Karpas-422 (cell line): ENCODE results near the gene ZNF385D. TPM values are rescaled to one million over a fixed set of nuclear protein-coding genes. Genes with fewer than 3 reads are reported as not detected.

Experiments
- DNase-seq: peaks from one replicate; pipeline ENCODE4 v3.0.0-alpha.2; 2015
- H2AFZ ChIP-seq: fragments of 200-600 bp; sonication (generic); 2 replicates; pipeline ENCODE4 v1.6.1; 2014; ENCODE audit warnings: antibody characterized with exemption, low read length, mixed read lengths
- H3K27ac ChIP-seq: fragments of 200-600 bp; sonication (generic); 2 replicates; pipeline ENCODE4 v1.5.1; 2014; ENCODE audit warnings: mild to moderate bottlenecking, low read length, moderate library complexity
- H3K27me3 ChIP-seq: fragments of 200-600 bp; sonication (generic); 2 replicates; pipeline ENCODE4 v1.6.1; 2014; ENCODE audit warnings: low read length, mixed read lengths
- H3K36me3 ChIP-seq: fragments of 200-600 bp; sonication (generic); 2 replicates; pipeline ENCODE4 v1.6.1; 2014; ENCODE audit warnings: low read length, mixed read lengths; ENCODE audit not compliant: insufficient read depth
- H3K4me1 ChIP-seq: fragments of 200-600 bp; sonication (generic); 2 replicates; pipeline ENCODE4 v1.6.1; 2014; ENCODE audit warnings: mild to moderate bottlenecking, low read length, mixed read lengths
- H3K4me2 ChIP-seq: fragments of 200-600 bp; sonication (generic); 2 replicates; pipeline ENCODE4 v1.6.1; 2014; ENCODE audit warnings: low read length, low read depth, mild to moderate bottlenecking; ENCODE audit not compliant: poor library complexity, severe bottlenecking
- H3K4me3 ChIP-seq: fragments of 200-600 bp; sonication (generic); 2 replicates; pipeline ENCODE4 v1.5.1; 2014; ENCODE audit warnings: mild to moderate bottlenecking, antibody characterized with exemption, low read length, mixed read lengths
- H3K79me2 ChIP-seq: fragments of 200-600 bp; sonication (generic); 2 replicates; pipeline ENCODE4 v1.6.1; 2014; ENCODE audit warnings: mild to moderate bottlenecking, low read length, mixed read lengths
- H3K9ac ChIP-seq: fragments of 200-600 bp; sonication (generic); 2 replicates; pipeline ENCODE4 v1.6.0; 2014; ENCODE audit warnings: low read length
- H3K9me2 ChIP-seq: fragments of 200-600 bp; sonication (generic), shearing (Covaris generic); replicated peaks from 2 replicates; pipeline ENCODE4 v1.6.0; 2014; ENCODE audit warnings: mild to moderate bottlenecking, low read length, moderate library complexity; ENCODE audit not compliant: insufficient read depth
- H3K9me3 ChIP-seq: fragments of 300-700, 200-600 bp; sonication (generic); 2 replicates; pipeline ENCODE4 v1.6.1; 2014; ENCODE audit warnings: low read length, mixed read lengths
- H4K20me1 ChIP-seq: fragments of 200-600 bp; sonication (generic); 2 replicates; pipeline ENCODE4 v1.6.1; 2014; ENCODE audit warnings: mild to moderate bottlenecking, antibody characterized with exemption, low read length, low read depth; ENCODE audit not compliant: insufficient read depth
- total RNA-seq: library from RNA; depleted of rRNA; stranded (reverse); fragments of >200 nt; shearing (Covaris generic); gene quantifications from 2 replicates; pipeline ENCODE4 v1.2.3, GENCODE V29; 2014; ENCODE audit warnings: low replicate concordance

ZNF385D gene
- total RNA-seq, 1 experiment from 2014 or later = not detected

DNA sequence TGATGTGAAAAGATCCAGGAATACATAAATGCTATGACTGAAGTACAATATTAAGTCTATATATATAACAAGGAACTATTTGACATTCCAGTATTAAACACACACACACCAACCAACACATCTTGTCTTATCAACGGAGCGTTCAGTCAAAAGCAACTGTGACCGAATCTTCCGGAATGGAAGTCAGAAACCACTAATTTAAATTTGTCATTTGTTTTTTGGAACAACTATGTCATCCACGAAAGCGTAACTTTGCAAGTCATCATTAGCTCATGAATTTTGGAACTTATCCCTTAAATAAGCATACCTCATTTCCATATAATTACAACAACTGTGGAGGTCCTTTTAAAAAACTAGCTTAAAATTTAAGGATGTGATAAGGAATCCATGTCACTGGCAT is 5.0 kb downstream of the ZNF385D start:
- no peak overlapping the region for H2AFZ ChIP-seq
- H3K9me3 ChIP-seq = no peaks in the 10 kb centered on the region
- no peak overlapping the region for H3K4me3 ChIP-seq
- H3K4me1 ChIP-seq = no peaks in the 10 kb centered on the region
- no peak overlapping the region for H3K9ac ChIP-seq
- no peaks in the 10 kb centered on the region for H4K20me1 ChIP-seq
- no peak for DNase-seq
- H3K4me2 ChIP-seq = no peak overlapping the region
- H3K79me2 ChIP-seq = no peaks in the 10 kb centered on the region
- H3K27me3 ChIP-seq = no peaks in the 10 kb centered on the region
- no peak overlapping the region for H3K27ac ChIP-seq
- no peaks in the 10 kb centered on the region for H3K9me2 ChIP-seq
- no peaks in the 10 kb centered on the region for H3K36me3 ChIP-seq

DNA sequence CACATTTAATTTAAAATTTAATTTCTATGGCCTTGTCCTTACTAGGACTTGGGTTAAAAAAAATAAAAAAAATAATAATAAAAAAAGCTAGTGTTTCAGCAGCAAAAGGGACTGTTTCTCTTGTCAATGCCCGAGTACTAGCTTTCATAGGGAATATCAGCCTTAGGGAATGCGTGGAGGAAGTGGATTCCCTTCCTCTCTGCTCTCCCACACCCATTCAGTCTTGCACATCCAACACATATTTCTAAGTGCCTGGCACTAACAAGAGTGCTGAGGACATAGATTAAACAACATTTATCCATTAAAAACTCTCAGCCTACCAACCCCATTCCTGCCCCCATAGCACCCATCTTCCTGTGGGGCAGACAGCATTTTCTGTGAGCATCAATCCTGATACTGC is 6.2 kb downstream of the ZNF385D start:
- no peak for DNase-seq
- H3K9me3 ChIP-seq = no peaks in the 10 kb centered on the region
- no peaks in the 10 kb centered on the region for H3K27me3 ChIP-seq
- no peak overlapping the region for H2AFZ ChIP-seq
- no peaks in the 10 kb centered on the region for H3K4me1 ChIP-seq
- no peaks in the 10 kb centered on the region for H4K20me1 ChIP-seq
- H3K36me3 ChIP-seq = no peaks in the 10 kb centered on the region
- no peak overlapping the region for H3K9ac ChIP-seq
- H3K4me2 ChIP-seq = no peak overlapping the region
- no peaks in the 10 kb centered on the region for H3K9me2 ChIP-seq
- H3K79me2 ChIP-seq = no peaks in the 10 kb centered on the region
- no peak overlapping the region for H3K4me3 ChIP-seq
- no peak overlapping the region for H3K27ac ChIP-seq

DNA sequence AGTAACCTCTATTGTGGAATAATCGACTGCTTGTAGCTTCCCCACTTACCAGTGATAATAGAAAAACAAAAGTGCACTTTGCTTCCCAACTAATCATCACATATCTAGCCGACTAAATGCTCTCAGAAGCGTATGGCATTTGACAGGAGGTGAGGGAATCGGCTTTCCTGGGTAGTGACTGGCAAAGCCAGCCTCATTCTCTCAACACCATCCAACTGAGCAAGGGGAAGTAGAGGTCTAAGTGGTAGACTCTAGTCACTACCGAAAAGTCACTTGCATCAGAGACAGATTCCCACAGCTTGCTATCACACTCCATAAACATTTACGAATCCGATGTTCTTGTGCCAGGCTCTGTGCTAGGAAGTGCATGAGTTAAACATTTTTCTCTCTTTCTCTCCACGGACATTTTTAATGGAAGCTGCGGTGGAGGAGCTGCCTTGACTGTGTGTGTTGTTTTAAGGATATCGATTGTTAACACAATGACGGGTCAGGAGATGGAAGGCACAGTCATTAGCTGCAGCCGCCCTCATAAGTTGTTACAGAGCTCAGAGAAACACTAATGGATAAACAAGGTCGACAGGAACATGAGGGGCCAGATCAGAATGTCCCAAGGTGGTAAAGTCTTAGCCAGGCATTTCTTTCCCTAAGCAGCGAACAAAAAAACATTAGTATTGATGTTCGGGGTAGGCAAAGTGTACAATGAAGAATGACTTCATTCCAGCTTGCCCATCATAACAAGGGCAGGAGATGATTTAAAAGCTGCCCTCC is 11.9 kb downstream of the ZNF385D start:
- Histone ChIP-seq H3K4me1 (no peaks in the 10 kb centered on the region), H3K9me3 (no peaks in the 10 kb centered on the region; the same call in none of the 2 replicates), H3K27me3 (no peaks in the 10 kb centered on the region), H3K9me2 (no peaks in the 10 kb centered on the region), H4K20me1 (no peaks in the 10 kb centered on the region), H3K4me3 (no peak overlapping the region), H3K27ac (no peak overlapping the region), H3K4me2 (no peak overlapping the region), H2AFZ (no peak overlapping the region), H3K9ac (no peak overlapping the region), H3K36me3 (no peaks in the 10 kb centered on the region), H3K79me2 (no peaks in the 10 kb centered on the region)
- no peak for DNase-seq

DNA sequence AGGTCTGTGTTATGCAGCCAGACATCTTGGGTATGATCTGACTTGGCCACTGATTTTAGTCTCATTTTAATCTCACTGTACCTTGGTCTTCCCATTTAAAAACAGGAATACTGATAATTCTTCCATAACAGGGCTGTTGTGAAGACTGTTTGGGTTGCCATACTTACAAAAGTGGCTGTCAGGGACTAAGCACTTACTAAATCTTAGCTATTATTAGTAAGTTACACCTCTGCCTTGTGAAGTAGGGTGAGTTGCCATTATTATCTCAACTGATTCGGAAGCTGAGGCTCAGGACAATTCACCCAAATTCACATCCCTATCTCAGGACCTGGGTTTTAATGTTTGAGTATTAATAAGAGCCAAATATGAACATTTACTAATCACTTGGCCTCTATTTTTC is 12.7 kb downstream of the ZNF385D start:
- H3K36me3 ChIP-seq = no peaks in the 10 kb centered on the region
- H3K27me3 ChIP-seq = no peaks in the 10 kb centered on the region
- no peak overlapping the region for H3K27ac ChIP-seq
- H3K9me2 ChIP-seq = no peaks in the 10 kb centered on the region
- no peaks in the 10 kb centered on the region; the same call in none of the 2 replicates for H3K9me3 ChIP-seq
- no peaks in the 10 kb centered on the region for H4K20me1 ChIP-seq
- H3K4me1 ChIP-seq = no peaks in the 10 kb centered on the region
- H3K9ac ChIP-seq = no peak overlapping the region
- H3K4me3 ChIP-seq = no peak overlapping the region
- no peaks in the 10 kb centered on the region for H3K79me2 ChIP-seq
- H3K4me2 ChIP-seq = no peak overlapping the region
- DNase-seq = no peak
- no peak overlapping the region for H2AFZ ChIP-seq

DNA sequence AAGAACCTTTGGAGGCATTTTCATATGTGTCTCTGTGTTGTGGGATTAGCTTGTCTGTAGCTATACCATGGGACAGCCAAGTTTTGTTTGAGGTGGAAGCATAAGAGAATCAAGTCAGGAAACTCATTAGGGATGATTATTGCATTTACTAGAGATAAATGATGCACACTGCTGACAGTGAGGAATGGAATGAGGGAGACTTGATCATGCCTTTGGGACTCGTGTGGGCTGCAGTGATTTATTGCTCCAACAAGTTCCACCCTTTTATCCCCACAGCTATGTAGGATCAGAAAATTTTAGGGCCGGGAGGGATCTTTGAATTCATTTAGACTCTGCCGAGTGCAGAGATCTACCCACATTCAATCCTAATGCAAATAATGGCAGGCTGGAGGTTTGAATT is 16.3 kb downstream of the ZNF385D start:
- no peaks in the 10 kb centered on the region for H4K20me1 ChIP-seq
- H3K79me2 ChIP-seq = no peaks in the 10 kb centered on the region
- no peak overlapping the region for H2AFZ ChIP-seq
- H3K9me2 ChIP-seq = no peaks in the 10 kb centered on the region
- no peak overlapping the region for H3K27ac ChIP-seq
- no peak overlapping the region for H3K4me2 ChIP-seq
- no peaks in the 10 kb centered on the region for H3K36me3 ChIP-seq
- H3K9ac ChIP-seq = no peak overlapping the region
- H3K4me3 ChIP-seq = no peak overlapping the region
- DNase-seq = no peak
- H3K27me3 ChIP-seq = no peaks in the 10 kb centered on the region
- H3K4me1 ChIP-seq = no peaks in the 10 kb centered on the region
- H3K9me3 ChIP-seq = no peaks in the 10 kb centered on the region; the same call in none of the 2 replicates

DNA sequence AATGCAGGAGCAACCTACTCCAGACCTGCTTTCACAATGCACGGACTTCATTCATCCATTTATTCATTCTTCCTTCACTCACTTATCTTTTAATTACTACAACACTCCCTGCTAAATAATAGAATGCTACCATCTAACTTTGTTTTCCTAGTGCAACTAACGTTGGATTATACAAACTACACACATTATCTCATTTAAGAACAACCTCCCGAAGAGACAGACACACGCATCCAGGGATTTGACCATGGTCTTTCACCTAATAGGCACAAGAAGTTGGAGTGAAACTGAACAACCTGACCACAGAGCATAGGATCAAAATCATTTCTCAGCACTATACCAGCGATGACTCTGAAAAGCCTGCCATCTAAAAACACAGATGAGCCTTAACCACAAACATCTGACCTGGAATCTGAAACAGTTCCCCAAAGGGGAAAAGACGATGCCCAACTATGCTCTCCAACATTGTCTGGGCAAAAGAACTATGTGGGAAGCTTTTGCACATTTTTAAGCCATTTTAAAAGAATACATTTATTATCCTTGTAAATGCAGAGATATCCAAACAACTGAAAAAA is 21.0 kb downstream of the ZNF385D start:
- Histone ChIP-seq H3K36me3 (no peaks in the 10 kb centered on the region), H4K20me1 (no peaks in the 10 kb centered on the region), H3K27ac (no peak overlapping the region), H3K4me2 (no peak overlapping the region), H3K27me3 (no peaks in the 10 kb centered on the region), H2AFZ (no peak overlapping the region), H3K79me2 (no peaks in the 10 kb centered on the region), H3K4me3 (no peak overlapping the region), H3K9ac (no peak overlapping the region), H3K9me2 (no peaks in the 10 kb centered on the region), H3K4me1 (no peaks in the 10 kb centered on the region), H3K9me3 (no peaks in the 10 kb centered on the region)
- no peak for DNase-seq

DNA sequence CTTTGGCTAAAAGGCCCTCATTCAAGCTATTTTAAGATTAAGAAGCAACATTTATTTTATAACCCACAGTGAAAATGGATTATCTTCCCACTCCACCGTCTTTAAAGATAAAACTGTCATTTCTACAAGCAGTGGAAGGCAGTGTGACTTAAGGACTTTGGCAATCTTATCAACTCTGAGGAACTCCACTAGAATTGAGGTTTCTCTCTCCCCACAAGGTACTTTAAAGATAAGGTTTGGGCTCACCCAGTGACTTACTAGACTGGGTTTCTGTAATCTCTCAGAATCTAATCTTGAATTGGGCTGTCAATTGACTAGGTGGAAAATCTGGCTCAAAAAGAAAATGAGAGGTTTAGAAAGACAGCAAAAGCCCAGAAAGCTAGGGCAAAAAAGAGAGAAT is 21.7 kb downstream of the ZNF385D start:
- H3K27me3 ChIP-seq = no peaks in the 10 kb centered on the region
- no peaks in the 10 kb centered on the region for H3K4me1 ChIP-seq
- no peak overlapping the region for H3K4me2 ChIP-seq
- H4K20me1 ChIP-seq = no peaks in the 10 kb centered on the region
- H3K4me3 ChIP-seq = no peak overlapping the region
- H3K9me3 ChIP-seq = no peaks in the 10 kb centered on the region
- H3K27ac ChIP-seq = no peak overlapping the region
- H3K9ac ChIP-seq = no peak overlapping the region
- no peaks in the 10 kb centered on the region for H3K36me3 ChIP-seq
- no peak overlapping the region for H2AFZ ChIP-seq
- no peaks in the 10 kb centered on the region for H3K79me2 ChIP-seq
- no peaks in the 10 kb centered on the region for H3K9me2 ChIP-seq
- no peak for DNase-seq

DNA sequence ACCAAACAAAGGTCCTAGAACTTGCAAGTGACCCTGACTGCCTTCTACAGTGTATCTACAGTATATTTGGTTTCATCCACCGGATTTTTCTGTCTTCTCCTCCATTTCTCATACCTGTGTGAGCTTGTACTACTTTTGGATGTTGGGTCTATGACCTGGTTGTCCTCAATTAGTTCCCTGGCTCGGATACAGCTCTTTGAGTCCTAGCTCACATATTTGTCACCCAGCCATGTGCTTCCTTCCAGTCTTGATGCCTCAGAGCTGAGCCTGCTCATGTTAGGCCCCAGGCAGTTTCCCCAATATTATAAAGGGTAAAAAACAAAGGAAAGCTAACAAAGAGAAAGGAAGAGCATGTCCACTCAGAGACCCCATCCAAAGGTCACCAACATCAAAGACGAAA is 28.2 kb downstream of the ZNF385D start:
- Histone ChIP-seq H3K4me1 (no peaks in the 10 kb centered on the region), H3K4me3 (no peak overlapping the region), H3K4me2 (no peak overlapping the region), H3K27ac (no peak overlapping the region), H3K36me3 (no peaks in the 10 kb centered on the region), H3K9me3 (peaks cover 19% of the 10 kb centered on the region), H3K79me2 (no peaks in the 10 kb centered on the region), H4K20me1 (no peaks in the 10 kb centered on the region), H2AFZ (no peak overlapping the region), H3K27me3 (no peaks in the 10 kb centered on the region), H3K9me2 (no peaks in the 10 kb centered on the region), H3K9ac (no peak overlapping the region)
- no peak for DNase-seq
